ENCODE measurements around the gene PICK1. TPM values are rescaled to one million over a fixed set of nuclear protein-coding genes. Genes with fewer than 3 reads are reported as not detected.

Gene PICK1
- total RNA-seq, 1 donor from 2014 or later: 22.9 TPM

GRCh38 chr22:38080474-38080849 is 23.3 kb downstream of the PICK1 start:
- Histone ChIP-seq H3K9me3 (ENCODE audit: insufficient read depth, low read depth, low read length) (no peaks in the 10 kb centered on the region), H3K4me3 (ENCODE audit: insufficient read depth, low read depth, low read length) (no peak overlapping the region), H3K36me3 (ENCODE audit: insufficient read depth, low read length) (no peaks in the 10 kb centered on the region), H4K20me1 (ENCODE audit: insufficient read depth, low read length) (no peaks in the 10 kb centered on the region), H3K79me2 (ENCODE audit: insufficient read depth, low read length) (no peaks in the 10 kb centered on the region), H3K4me2 (ENCODE audit: low read length) (peak overlapping the region; percentile 83), H3K27me3 (ENCODE audit: insufficient read depth, low read length) (peaks cover 18% of the 10 kb centered on the region), H3K9ac (ENCODE audit: low read length) (no peak overlapping the region), H3K4me1 (ENCODE audit: insufficient read depth, low read length) (peaks cover 4% of the 10 kb centered on the region), H3K27ac (ENCODE audit: low read depth, low read length) (no peak overlapping the region), H2AFZ (ENCODE audit: low read depth, low read length) (peak overlapping the region; percentile 91)
- FAIRE-seq (no peak), DNase-seq (ENCODE audit: low read depth) (no peak)
- Mint-ChIP-seq H3K9me3 (ENCODE audit: unreplicated experiment) (peaks cover 2% of the 10 kb centered on the region), H3K27me3 (ENCODE audit: low read depth, unreplicated experiment) (peaks cover 15% of the 10 kb centered on the region), H3K4me3 (ENCODE audit: unreplicated experiment) (no peak overlapping the region), H3K27ac (ENCODE audit: unreplicated experiment) (no peak overlapping the region), H3K36me3 (ENCODE audit: low read depth, unreplicated experiment) (peaks cover 7% of the 10 kb centered on the region), H3K4me1 (ENCODE audit: low read depth, unreplicated experiment) (no peaks in the 10 kb centered on the region)
- TF ChIP-seq EZH2 (IDR thresholded peaks at IDR 0.05; ENCODE audit: insufficient read depth, low read length): no peak
- TF ChIP-seq, protein P1, sequence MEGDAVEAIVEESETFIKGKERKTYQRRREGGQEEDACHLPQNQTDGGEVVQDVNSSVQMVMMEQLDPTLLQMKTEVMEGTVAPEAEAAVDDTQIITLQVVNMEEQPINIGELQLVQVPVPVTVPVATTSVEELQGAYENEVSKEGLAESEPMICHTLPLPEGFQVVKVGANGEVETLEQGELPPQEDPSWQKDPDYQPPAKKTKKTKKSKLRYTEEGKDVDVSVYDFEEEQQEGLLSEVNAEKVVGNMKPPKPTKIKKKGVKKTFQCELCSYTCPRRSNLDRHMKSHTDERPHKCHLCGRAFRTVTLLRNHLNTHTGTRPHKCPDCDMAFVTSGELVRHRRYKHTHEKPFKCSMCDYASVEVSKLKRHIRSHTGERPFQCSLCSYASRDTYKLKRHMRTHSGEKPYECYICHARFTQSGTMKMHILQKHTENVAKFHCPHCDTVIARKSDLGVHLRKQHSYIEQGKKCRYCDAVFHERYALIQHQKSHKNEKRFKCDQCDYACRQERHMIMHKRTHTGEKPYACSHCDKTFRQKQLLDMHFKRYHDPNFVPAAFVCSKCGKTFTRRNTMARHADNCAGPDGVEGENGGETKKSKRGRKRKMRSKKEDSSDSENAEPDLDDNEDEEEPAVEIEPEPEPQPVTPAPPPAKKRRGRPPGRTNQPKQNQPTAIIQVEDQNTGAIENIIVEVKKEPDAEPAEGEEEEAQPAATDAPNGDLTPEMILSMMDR (IDR thresholded peaks at IDR 0.05; ENCODE audit: insufficient read depth, low read depth, low read length): no peak

DNA sequence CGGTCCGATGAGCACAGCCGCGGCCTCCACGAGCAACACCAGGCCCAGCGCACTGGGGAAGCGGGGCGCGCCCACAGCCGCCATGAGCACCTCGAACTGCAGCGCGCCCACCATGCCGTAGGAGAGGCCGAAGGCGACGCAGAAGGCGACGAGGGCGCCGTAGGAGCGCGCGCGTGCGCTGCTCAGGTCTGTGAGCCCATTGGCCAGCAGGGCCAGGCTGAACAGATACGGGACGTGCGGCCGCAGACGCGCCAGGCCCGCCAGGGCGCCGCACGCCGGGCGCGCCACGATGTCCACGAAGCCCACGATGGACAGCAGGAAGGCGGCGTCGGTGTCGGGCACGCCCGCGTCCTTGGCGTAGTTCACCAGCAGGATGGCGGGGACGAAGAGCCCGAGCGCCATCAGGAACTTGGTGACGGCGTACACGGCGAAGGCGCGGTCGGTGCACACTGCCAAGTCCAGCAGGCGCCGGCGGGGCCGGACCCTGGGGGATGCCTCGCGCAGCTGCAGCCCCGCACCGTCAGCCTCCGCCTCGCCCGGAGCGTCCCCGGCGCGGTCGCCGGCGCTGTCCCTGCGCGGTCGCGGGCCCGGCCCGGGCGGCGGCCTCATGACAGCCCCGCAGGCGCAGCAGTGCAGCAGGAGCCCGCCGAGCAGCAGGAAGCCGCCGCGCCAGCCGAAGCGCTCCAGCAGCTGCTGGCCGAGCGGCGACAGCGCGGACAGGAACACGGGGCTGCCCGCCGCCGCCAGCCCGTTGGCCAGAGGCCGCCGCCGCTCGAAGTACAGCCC is 23.8 kb downstream of the PICK1 start:
- FAIRE-seq: no peak
- H4K20me1 ChIP-seq (ENCODE audit: insufficient read depth, low read length): no peaks in the 10 kb centered on the region
- Mint-ChIP-seq H3K27me3 (ENCODE audit: low read depth, unreplicated experiment) (peaks cover 15% of the 10 kb centered on the region), H3K9me3 (ENCODE audit: unreplicated experiment) (peaks cover 2% of the 10 kb centered on the region), H3K4me3 (ENCODE audit: unreplicated experiment) (no peak overlapping the region), H3K27ac (ENCODE audit: unreplicated experiment) (no peak overlapping the region), H3K4me1 (ENCODE audit: low read depth, unreplicated experiment) (no peaks in the 10 kb centered on the region), H3K36me3 (ENCODE audit: low read depth, unreplicated experiment) (peaks cover 7% of the 10 kb centered on the region)
- peaks cover 4% of the 10 kb centered on the region for H3K4me1 ChIP-seq (ENCODE audit: insufficient read depth, low read length)
- H3K36me3 ChIP-seq (ENCODE audit: insufficient read depth, low read length): no peaks in the 10 kb centered on the region
- DNase-seq (ENCODE audit: low read depth): peak; percentile 30
- H3K27ac ChIP-seq (ENCODE audit: low read depth, low read length): no peak overlapping the region
- H3K9me3 ChIP-seq (ENCODE audit: insufficient read depth, low read depth, low read length): no peaks in the 10 kb centered on the region
- H3K79me2 ChIP-seq (ENCODE audit: insufficient read depth, low read length): no peaks in the 10 kb centered on the region
- peaks cover 18% of the 10 kb centered on the region for H3K27me3 ChIP-seq (ENCODE audit: insufficient read depth, low read length)
- TF ChIP-seq, protein P1 (IDR thresholded peaks at IDR 0.05; ENCODE audit: insufficient read depth, low read depth, low read length): no peak
- peak; percentile 19 for TF ChIP-seq EZH2 (IDR thresholded peaks at IDR 0.05; ENCODE audit: insufficient read depth, low read length)
- H3K4me3 ChIP-seq (ENCODE audit: insufficient read depth, low read depth, low read length): peak overlapping the region; percentile 33
- peak overlapping the region; percentile 83 for H3K4me2 ChIP-seq (ENCODE audit: low read length)
- peak overlapping the region; percentile 91 for H2AFZ ChIP-seq (ENCODE audit: low read depth, low read length)
- H3K9ac ChIP-seq (ENCODE audit: low read length): no peak overlapping the region

- peaks cover 18% of the 10 kb centered on the region for H3K27me3 ChIP-seq (ENCODE audit: insufficient read depth, low read length)
- no peaks in the 10 kb centered on the region for H3K36me3 ChIP-seq (ENCODE audit: insufficient read depth, low read length)
- H3K36me3 Mint-ChIP-seq (ENCODE audit: low read depth, unreplicated experiment): peaks cover 7% of the 10 kb centered on the region
- H3K79me2 ChIP-seq (ENCODE audit: insufficient read depth, low read length): no peaks in the 10 kb centered on the region
- no peaks in the 10 kb centered on the region for H3K4me1 Mint-ChIP-seq (ENCODE audit: low read depth, unreplicated experiment)
- no peak overlapping the region for H3K4me3 Mint-ChIP-seq (ENCODE audit: unreplicated experiment)
- H3K27me3 Mint-ChIP-seq (ENCODE audit: low read depth, unreplicated experiment): peaks cover 15% of the 10 kb centered on the region
- H3K4me1 ChIP-seq (ENCODE audit: insufficient read depth, low read length): peaks cover 4% of the 10 kb centered on the region
- peak overlapping the region; percentile 91 for H2AFZ ChIP-seq (ENCODE audit: low read depth, low read length)
- no peak for FAIRE-seq
- no peak for DNase-seq (ENCODE audit: low read depth)
- no peaks in the 10 kb centered on the region for H4K20me1 ChIP-seq (ENCODE audit: insufficient read depth, low read length)
- peak overlapping the region; percentile 83 for H3K4me2 ChIP-seq (ENCODE audit: low read length)
- H3K9me3 Mint-ChIP-seq (ENCODE audit: unreplicated experiment): peaks cover 2% of the 10 kb centered on the region
- H3K4me3 ChIP-seq (ENCODE audit: insufficient read depth, low read depth, low read length): peak overlapping the region; percentile 17
- TF ChIP-seq, protein P1 (IDR thresholded peaks at IDR 0.05; ENCODE audit: insufficient read depth, low read depth, low read length): no peak
- no peak for TF ChIP-seq EZH2 (IDR thresholded peaks at IDR 0.05; ENCODE audit: insufficient read depth, low read length)
- no peak overlapping the region for H3K27ac ChIP-seq (ENCODE audit: low read depth, low read length)
- H3K9me3 ChIP-seq (ENCODE audit: insufficient read depth, low read depth, low read length): no peaks in the 10 kb centered on the region
- H3K9ac ChIP-seq (ENCODE audit: low read length): no peak overlapping the region
- H3K27ac Mint-ChIP-seq (ENCODE audit: unreplicated experiment): no peak overlapping the region
Observed at GRCh38 chr22:38081636-38081940, 24.4 kb downstream of the PICK1 start.

Measured in astrocyte (in vitro differentiated cells and primary cell).